H7 (cell line): Measurements from ENCODE around the gene GNPTAB. TPM values are rescaled to one million over a fixed set of nuclear protein-coding genes. Genes with fewer than 3 reads are reported as not detected.

ENCODE experiments used
- DNase-seq: peaks from one replicate; pipeline ENCODE4 v3.0.0; 2012
- H3K27me3 ChIP-seq: 2 replicates; pipeline ENCODE4 v1.6.0; 2011; ENCODE audit warnings: mild to moderate bottlenecking, low read length; ENCODE audit not compliant: control insufficient read depth, insufficient read depth
- H3K36me3 ChIP-seq: replicated peaks from 2 replicates; pipeline ENCODE4 v1.5.1; 2011; ENCODE audit warnings: low read length; ENCODE audit not compliant: control insufficient read depth, insufficient read depth
- H3K4me3 ChIP-seq: 2 replicates; pipeline ENCODE4 v1.5.1; 2011; ENCODE audit warnings: low read depth, mild to moderate bottlenecking, control low read depth, low read length, moderate library complexity; ENCODE audit not compliant: insufficient read depth
- total RNA-seq: library from RNA; depleted of rRNA; stranded (reverse); fragments of >200 nt; shearing (Covaris generic); gene quantifications from 2 replicates; pipeline ENCODE4 v1.2.3, GENCODE V29; 2014

GNPTAB gene
- total RNA-seq, 1 experiment from 2014 or later, result 13.9 TPM

DNA sequence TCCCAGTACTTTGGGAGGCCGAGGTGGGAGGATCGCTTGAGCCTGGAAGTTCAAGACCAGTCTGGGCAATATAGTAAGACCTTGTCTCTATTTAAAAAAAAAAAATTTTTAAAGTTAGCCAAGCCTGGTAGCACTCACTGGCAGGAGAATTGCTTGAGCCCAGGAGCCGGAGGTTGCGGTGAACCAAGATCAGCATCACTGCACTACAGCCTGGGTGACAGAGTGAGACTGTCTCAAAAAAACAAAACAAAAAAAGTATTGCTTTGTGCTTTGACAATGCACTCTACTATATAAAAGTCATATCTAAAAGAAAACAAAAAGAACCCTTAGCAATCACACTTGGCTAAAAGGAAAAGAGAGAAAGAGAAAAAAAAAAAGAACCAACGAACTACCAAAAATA is 26.8 kb downstream of the GNPTAB start:
- Histone ChIP-seq H3K36me3 (no peaks in the 10 kb centered on the region), H3K27me3 (no peaks in the 10 kb centered on the region), H3K4me3 (no peak overlapping the region)
- no peak for DNase-seq

DNA sequence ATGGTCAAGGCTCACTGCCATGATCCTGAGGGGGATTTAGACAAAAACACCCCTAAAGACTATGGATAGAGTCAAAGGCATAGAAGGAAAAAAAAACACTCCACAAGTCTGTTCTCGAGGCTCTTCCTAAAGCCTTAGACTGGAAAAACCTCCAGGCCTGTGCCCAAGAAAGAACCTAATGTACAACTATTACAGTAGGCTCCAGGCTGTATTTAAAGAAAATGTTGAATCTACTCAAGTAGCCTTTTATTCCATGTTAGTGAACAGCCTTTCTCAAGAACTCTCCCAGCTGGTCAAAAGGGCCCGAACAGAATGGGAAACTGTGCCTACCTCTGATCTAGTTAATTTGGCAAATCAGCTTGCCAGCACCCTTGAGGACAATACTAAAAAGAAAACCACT is 28.3 kb downstream of the GNPTAB start:
- Histone ChIP-seq H3K4me3 (no peak overlapping the region), H3K27me3 (no peaks in the 10 kb centered on the region), H3K36me3 (no peaks in the 10 kb centered on the region)
- no peak for DNase-seq

DNA sequence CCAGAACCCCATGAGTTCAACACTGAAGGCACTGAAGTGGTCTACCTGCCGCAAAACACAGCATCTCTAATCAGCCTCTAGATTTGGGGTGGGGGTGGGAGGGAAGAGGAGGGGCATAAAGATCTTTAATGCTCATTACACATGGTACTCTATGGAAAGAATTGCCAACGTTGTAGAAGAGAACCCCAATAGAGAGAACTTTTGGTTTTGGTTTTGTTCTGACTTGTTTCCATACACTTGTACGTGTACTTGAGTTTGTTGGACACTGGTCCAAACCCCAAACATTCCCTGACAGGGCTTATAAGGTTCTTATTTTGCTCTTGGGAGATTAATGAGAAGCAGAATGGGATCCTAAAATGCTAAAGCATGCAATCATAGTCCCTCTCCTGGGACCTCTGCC is 31.0 kb downstream of the GNPTAB start:
- H3K27me3 ChIP-seq, result no peaks in the 10 kb centered on the region
- no peak overlapping the region for H3K4me3 ChIP-seq
- DNase-seq, result no peak
- H3K36me3 ChIP-seq, result no peaks in the 10 kb centered on the region

DNA sequence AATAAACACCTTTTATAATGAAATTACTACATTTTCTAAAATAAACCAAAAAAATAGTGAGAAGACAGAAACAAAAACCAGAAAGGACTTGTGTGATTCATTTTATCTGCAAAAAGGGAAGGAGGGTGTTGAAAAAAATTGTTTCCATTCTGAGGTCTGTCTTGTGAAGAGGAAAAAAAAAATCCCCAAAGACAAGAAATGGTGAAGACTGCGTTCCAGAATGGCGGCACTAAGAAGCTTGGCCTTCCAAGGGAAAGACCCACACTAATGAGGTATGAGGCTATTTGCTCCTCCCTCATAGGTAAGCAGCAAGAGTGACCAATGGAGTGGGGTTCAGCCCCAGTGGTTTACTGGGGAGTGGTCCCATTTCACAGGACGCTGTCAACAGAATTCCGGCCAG is 35.0 kb downstream of the GNPTAB start:
- no peaks in the 10 kb centered on the region for H3K27me3 ChIP-seq
- H3K36me3 ChIP-seq, result no peaks in the 10 kb centered on the region; the same call in 1 of the 2 replicates
- DNase-seq, result no peak
- no peak overlapping the region for H3K4me3 ChIP-seq

DNA sequence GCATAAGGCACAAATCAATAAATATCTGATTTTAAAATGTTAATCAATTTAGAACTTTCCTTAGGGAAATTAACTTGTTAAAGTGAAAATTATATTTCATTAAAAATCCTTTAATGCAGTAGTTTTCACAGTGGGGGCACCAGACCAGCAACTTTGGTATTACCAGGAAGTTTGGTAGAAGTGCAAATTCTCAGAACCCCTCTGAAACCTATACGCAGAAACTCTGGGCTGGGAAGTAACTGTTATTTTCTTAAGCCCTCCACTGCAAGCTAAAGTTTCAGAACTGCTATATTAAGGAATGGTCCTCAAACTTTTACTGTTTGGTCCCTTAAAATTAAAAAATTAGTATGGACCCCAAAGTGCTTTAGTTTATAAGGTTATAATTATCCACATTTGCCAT is 35.7 kb downstream of the GNPTAB start:
- Histone ChIP-seq H3K36me3 (no peaks in the 10 kb centered on the region; the same call in 1 of the 2 replicates), H3K27me3 (no peaks in the 10 kb centered on the region), H3K4me3 (no peak overlapping the region)
- no peak for DNase-seq

DNA sequence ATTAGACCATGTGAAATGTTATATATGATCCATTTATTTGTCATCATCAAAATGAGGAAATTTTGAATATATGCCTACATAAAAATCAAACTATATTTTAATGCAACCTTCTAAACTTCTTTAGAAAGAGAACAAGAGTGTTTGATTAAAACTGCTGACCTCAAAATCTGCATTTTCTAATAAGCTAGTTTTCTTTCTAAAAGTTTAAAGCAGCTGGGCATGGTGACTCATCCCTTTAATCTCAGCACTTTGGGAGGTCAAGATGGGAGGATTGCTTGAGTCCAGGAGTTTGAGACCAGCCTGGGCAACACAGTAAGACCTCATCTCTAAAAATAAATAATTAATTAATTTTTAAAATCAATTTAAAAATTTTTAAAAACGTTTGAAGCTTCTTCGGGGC is 36.2 kb downstream of the GNPTAB start:
- DNase-seq, result no peak
- H3K36me3 ChIP-seq, result no peaks in the 10 kb centered on the region; the same call in 1 of the 2 replicates
- no peak overlapping the region for H3K4me3 ChIP-seq
- H3K27me3 ChIP-seq, result no peaks in the 10 kb centered on the region

DNA sequence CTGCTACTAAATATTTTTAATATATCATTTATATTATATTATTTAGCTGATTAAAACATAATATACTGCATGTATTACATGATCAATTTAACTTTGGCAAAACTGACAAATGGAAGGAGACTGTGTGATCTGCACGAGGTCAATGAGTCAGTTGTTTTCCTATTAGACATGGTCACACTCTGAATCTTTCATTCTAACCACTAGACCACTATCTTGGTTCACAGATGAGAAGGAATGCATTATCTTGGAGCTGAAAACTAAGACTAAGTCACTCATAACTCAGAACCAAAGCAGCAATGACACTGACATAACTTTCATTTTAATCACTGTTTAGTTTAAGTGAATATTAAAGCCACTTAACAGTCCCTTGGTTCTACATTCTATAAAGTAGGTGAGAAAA is 37.4 kb downstream of the GNPTAB start:
- no peak overlapping the region for H3K4me3 ChIP-seq
- no peak for DNase-seq
- H3K36me3 ChIP-seq, result no peaks in the 10 kb centered on the region; the same call in none of the 2 replicates
- no peaks in the 10 kb centered on the region for H3K27me3 ChIP-seq

DNA sequence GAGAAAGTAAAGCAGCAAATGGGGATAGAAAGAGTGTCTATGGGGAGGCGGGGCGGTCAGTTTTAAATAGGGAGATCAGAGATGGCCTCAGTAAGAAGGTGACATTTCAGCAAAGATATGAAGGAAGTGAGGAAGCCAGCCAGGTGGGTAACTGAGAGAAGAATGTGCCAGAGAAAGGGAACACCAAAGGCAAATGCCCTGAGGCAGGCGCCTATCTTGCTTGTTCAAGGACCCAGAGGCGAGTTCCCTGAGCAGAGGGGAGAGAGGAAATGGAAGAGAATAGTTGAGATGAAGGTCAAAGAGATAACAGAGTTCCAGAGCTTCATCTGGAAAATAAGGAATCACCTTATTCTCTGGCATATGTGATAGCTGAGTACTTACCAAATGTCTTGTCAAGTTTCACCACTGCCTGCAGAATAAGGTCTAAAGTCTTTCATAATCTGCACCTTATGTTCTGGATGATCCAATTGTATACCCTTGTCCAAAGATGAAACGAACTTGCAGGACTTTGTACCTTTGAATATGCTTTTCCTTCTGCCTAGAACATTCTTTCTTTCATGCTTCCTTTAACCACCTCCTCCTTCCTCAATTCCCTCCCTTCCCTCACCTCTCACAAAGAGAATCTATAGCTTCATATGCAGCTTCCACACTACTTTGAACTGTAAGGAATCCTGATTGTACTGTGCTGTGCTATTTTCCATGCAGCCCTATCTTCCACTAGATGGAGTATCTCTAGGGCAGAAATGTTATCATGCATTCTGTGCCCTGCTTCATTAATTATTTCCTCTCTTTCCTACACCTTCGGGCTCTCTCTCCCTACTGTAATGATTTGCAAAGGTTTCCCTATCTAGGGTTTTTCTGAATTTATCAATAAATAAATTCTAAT is 38.5 kb downstream of the GNPTAB start:
- no peak for DNase-seq
- H3K36me3 ChIP-seq, result no peaks in the 10 kb centered on the region; the same call in none of the 2 replicates
- H3K4me3 ChIP-seq, result no peak overlapping the region
- no peaks in the 10 kb centered on the region for H3K27me3 ChIP-seq

DNA sequence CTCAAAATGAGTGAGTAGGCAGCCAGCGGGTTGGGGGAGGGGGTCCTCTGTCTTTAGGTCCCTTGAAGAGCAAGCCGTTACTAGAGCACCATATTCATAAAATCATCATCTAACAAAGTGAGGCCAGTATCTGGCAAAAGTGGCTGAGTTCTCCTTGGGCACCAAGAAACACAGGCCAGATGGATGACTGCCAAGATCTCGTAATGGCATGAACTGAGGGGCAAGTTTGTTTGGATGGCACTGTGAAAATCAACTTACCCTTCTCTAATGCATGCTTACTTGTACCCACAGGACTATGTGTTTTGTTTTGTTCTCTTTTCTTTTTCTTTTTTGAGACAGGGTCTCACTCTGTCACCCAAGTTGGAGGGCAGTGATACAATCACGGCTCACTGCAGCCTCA is 41.6 kb downstream of the GNPTAB start:
- Histone ChIP-seq H3K4me3 (no peak overlapping the region), H3K36me3 (peaks cover 2% of the 10 kb centered on the region; the same call in 1 of the 2 replicates), H3K27me3 (no peaks in the 10 kb centered on the region)
- DNase-seq, result no peak

DNA sequence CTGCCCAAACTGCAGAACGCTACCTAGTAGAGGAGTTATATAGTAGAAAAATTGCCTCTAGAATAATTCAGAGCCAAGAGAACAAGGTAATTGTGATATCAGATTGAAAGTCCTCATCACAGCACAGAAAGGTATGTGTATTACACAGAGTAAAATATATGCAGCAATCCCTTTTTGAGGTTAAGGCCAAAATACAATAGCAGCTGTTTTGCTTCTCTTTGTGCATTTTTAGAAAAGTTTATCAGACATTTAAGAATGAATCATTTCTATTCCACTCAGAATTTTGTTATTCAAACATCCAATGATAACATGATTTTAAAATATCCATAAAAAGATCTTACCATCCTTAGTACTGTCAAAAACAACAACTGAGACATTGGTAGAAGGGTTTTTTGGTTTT is 45.1 kb downstream of the GNPTAB start:
- no peak for DNase-seq
- peaks cover 2% of the 10 kb centered on the region; the same call in 1 of the 2 replicates for H3K36me3 ChIP-seq

DNA sequence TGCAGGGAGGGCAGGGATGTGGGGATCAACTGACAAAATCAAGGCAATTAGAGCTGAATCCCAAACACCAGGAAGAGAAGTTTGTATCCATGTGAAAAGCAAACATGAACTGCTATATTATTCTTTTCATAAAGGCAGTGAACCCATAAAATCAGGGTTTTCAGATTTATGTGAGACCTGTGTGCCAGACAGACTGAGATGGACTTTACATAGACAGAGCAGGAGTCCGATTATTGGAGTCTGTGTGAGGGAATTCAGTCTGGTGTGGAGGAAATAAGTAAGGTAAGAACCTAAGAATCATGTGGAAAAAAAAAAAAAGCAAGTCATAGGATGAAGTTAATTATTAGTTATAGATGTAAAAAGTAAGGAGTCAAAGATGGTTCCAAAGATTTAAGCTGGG is 46.4 kb downstream of the GNPTAB start:
- H3K36me3 ChIP-seq, result peaks cover 7% of the 10 kb centered on the region
- H3K4me3 ChIP-seq, result no peak overlapping the region
- no peak for DNase-seq
- H3K27me3 ChIP-seq, result no peaks in the 10 kb centered on the region

More for the DNA sequence above, 45.1 kb downstream of the GNPTAB start:
- H3K4me3 ChIP-seq, result no peak overlapping the region
- no peaks in the 10 kb centered on the region for H3K27me3 ChIP-seq

DNA sequence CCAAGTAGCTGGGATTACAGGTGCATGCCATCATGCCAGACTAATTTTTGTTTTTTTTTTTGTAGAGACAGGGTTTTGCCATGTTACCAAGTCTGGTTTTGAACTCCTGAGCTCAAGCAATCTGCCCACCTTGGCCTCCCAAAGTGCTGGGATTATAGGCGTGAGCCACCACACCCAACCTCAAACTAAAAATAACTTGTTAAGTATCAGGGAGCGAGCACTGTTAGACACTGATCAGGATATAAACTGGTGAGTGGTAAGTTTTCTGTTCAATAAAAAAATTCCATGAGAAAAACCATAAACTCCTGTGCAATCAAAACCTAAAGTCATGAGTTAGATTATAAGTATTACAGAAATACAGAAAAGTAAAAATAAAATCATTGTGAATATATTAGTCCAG is 46.9 kb downstream of the GNPTAB start:
- Histone ChIP-seq H3K4me3 (no peak overlapping the region), H3K27me3 (no peaks in the 10 kb centered on the region), H3K36me3 (peaks cover 7% of the 10 kb centered on the region)
- no peak for DNase-seq

DNA sequence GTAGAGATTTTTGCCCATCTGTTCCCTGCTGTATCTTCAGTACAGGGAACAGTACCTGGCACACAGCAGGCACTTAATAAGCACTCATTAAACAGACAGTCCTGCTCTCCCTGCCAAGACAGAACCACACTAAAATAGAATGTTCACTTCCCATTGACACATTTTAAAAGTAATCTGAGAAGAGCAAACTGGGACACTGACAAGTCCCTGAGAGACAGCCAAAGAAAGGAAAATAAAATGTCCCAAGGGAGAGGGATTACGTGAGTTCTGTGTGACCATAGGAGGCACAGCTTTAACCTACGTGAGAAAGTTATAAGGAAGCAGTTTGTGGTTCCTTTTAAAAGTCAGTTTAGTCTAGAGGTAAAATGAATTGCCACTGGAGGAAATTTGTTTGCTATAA is 47.6 kb downstream of the GNPTAB start:
- Histone ChIP-seq H3K36me3 (peaks cover 7% of the 10 kb centered on the region), H3K4me3 (no peak overlapping the region), H3K27me3 (no peaks in the 10 kb centered on the region)
- DNase-seq, result no peak

DNA sequence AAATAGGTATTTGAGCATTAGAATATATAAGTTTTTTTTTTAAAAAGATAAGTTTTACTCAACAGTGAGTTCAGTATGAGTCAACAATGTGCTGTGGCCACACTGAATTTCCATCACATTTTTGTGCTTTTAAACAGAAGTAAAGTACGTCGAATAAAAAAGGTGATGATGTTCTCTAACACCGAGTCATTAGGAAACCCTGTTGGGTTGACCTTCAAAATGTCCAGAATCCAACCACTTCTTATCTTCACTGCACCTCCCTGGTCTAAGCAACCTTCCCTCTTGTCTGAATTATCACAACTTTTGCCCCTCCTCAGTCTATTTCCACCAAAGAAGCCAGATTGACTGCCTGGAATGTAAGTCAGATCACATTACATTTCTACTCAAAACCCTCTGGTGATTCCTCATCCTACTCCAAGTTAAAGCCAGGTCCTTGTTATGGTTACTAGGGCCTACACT is 48.5 kb downstream of the GNPTAB start:
- H3K4me3 ChIP-seq, result no peak overlapping the region
- peaks cover 8% of the 10 kb centered on the region for H3K36me3 ChIP-seq
- no peaks in the 10 kb centered on the region for H3K27me3 ChIP-seq
- DNase-seq, result no peak

DNA sequence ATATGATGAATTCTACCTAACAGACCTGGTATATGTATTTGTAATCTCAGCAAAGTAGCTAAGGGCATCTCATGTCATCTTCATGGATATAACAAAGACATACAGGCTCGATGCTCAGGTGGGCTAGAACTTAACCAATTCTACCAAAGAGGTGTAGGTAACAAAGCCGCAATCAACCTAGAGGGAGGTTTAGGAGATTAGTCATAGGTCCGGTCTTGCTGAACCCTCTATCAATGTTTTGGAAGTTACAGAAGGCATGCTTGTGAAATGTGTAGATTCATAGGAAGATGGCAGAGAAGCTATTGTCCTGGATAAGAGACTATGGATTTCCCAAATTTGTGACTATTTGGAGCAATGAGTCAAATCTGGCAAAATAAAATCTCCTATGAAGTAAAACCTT is 48.9 kb downstream of the GNPTAB start:
- no peak for DNase-seq
- peaks cover 8% of the 10 kb centered on the region for H3K36me3 ChIP-seq
- H3K4me3 ChIP-seq, result no peak overlapping the region
- H3K27me3 ChIP-seq, result no peaks in the 10 kb centered on the region
